Measurements from ENCODE around the gene EFNA4. TPM values are rescaled to one million over a fixed set of nuclear protein-coding genes. Genes with fewer than 3 reads are reported as not detected.

EFNA4 gene
- polyA plus RNA-seq, 2 of the 4 experiments (the other 2 are of a cell fraction), result 3.1 to 8.7 TPM

DNA sequence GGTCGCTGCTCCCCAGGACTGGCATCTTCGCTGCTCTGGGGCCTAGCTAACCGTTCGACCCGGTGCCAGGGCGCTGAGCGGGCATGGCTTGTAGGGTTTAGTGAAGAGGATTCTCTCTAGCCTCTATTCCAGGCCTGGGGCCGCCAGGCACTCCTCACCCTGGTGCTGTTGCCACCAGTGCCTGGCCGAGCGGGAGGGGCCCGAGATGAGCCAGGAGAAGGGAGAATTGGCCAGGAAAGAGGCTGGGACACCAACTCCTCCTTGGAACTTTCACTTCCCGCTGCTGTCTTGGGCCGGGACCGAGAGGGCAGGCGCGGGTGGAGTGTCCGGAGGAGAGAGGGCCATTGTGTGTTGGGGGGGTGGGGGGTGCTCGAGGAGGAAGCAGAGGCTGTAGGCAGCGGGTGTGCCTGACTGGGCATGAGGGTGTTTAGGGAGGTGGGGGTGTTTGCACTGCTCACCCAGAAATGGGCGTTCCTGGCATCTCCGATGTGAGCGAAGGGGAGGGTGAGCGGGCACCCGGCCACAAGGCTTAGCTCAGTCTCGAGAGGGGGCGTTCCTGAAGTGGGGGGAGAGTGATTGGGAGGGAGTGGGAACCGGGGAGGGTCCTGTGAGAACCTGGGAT lies 11.7 kb upstream of the EFNA4 start:
- POLR2A ChIA-PET, result interaction anchor here (1.3 kb wide), 1 partner anchor 13 kb away, joined by 3 read pairs; no protein-coding TSS in a partner anchor
- DNase-seq (ENCODE audit: low read depth in 1 of 2, low spot score in 1 of 2), result peak in 1 of 2 experiments; percentile 61
- peak overlapping the region; percentile 94 for H3K4me3 ChIP-seq
- no peak for FAIRE-seq
- peak; percentile 45 to 55 for ATAC-seq
- under 1% methylated on average over 14 of the region's 27 CpGs for WGBS (ENCODE audit: missing lambda C conversion rate)
- H3K4me2 ChIP-seq, result peak overlapping the region; percentile 97
- no peaks in the 10 kb centered on the region for H3K9me3 ChIP-seq
- peaks cover 22% of the 10 kb centered on the region for H3K4me1 ChIP-seq
- H3K27ac ChIP-seq, result peak overlapping the region; percentile 93 to 94
- CTCF ChIA-PET, result interaction anchor here (1.1 to 27.3 kb wide), 8 partner anchors 9 to 572 kb away, joined by 3 to 350 read pairs (median 4); partner anchors contain the start of genes EFNA3 and EFNA4
- TF ChIP-seq SMC3 (IDR thresholded peaks at IDR 0.05), result no peak
- TF ChIP-seq MAFK (IDR thresholded peaks at IDR 0.05; ENCODE audit: partially characterized antibody), result no peak
- TF ChIP-seq ZSCAN20 (CRISPR knock-in tag; IDR thresholded peaks at IDR 0.05), result no peak

DNA sequence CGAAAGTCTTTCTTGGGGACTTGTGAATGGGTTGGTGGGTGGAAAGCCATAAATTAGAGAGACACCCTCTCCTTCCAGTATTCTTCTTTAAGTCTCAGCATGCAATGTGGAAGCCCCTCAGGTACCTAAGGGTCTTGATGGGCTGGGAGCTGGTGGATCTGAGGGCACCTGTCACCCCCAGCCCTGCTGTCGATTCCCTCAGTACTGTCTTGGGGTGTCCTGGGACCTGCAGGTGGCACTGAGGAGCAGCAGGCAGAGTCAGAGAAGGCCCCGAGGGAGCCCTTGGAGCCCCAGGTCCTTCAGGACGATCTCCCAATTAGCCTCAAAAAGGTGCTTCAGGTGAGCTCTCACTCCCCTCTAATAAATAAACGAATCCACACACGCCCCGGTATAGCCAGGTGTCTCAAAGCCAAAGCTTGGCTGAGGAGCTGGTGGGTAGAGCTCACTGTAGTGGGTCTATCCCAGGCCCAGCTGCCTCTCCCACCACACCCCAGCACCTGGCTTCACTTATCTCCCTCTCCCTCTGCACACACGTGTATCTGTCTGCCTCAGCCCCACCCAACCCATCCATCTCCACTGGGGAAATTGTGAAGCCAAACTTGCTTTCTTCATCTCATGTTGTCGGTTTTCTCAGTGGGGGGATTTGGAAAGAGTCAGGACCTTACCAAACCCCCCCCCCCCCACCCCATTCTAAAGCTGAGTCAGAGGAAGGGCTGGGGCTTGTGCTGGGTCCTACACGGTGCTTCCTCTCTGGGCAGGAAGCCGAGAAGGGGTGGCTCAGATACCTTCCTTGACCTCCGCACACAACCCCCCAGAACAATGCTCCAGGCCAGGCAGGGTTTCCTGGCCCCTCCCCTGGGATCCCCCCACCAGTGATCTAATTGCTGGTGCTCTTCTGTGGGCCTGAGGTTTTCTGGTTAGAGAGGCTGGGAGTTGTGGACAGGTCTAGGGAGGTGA lies 10.8 kb upstream of the EFNA4 start:
- Histone ChIP-seq H3K4me3 (peak overlapping the region; percentile 94), H3K27ac (peak overlapping the region; percentile 93 to 94; a peak in 5 of 6 replicates), H3K4me2 (peak overlapping the region; percentile 97), H3K4me1 (peaks cover 22% of the 10 kb centered on the region), H3K9me3 (no peaks in the 10 kb centered on the region)
- CTCF ChIA-PET, result interaction anchor here (1.2 to 27.3 kb wide), 7 partner anchors 9 to 573 kb away, joined by 3 to 350 read pairs (median 4); partner anchors contain the start of genes EFNA3 and EFNA4
- DNase-seq (ENCODE audit: low read depth in 1 of 2, low spot score in 1 of 2) (peak; percentile 29 to 76), ATAC-seq (peak; percentile 41 to 52; a peak in 4 of 6 replicates), FAIRE-seq (no peak)
- POLR2A ChIA-PET, result interaction anchor here (0.6 to 1.2 kb wide), 2 partner anchors 24 to 60 kb away, joined by 3 to 5 read pairs; partner anchors contain the start of gene LENEP
- 53% methylated on average over 11 of the region's 12 CpGs for WGBS (ENCODE audit: missing lambda C conversion rate)
- TF ChIP-seq ZSCAN20 (CRISPR knock-in tag; IDR thresholded peaks at IDR 0.05) (no peak), POLR2A (IDR thresholded peaks at IDR 0.05; ENCODE audit: low read length) (no peak), PBX3 (IDR thresholded peaks at IDR 0.05) (no peak), ATOH8 (CRISPR knock-in tag; IDR thresholded peaks at IDR 0.05; ENCODE audit: low read depth) (no peak), EHF (CRISPR knock-in tag; IDR thresholded peaks at IDR 0.05) (no peak), RAD21 (conservative IDR thresholded peaks at IDR 0.05 in 1 of 2, IDR thresholded peaks at IDR 0.05 in 1 of 2) (peak in 1 of 2 experiments; percentile 18; a peak in 1 of 5 replicates), RCOR1 (IDR thresholded peaks at IDR 0.05; ENCODE audit: low read depth, low read length) (no peak), BHLHE40 (IDR thresholded peaks at IDR 0.05; ENCODE audit: low read depth, low read length) (no peak), HOXB5 (CRISPR knock-in tag; IDR thresholded peaks at IDR 0.05) (no peak), FOXS1 (CRISPR knock-in tag; IDR thresholded peaks at IDR 0.05) (no peak), CTCF (IDR thresholded peaks at IDR 0.05) (peak; percentile 40), CEBPB (IDR thresholded peaks at IDR 0.05) (no peak), ZC3H11A (IDR thresholded peaks at IDR 0.05) (no peak), RARB (CRISPR knock-in tag; IDR thresholded peaks at IDR 0.05) (no peak), CBX8 (IDR thresholded peaks at IDR 0.05) (no peak), PHF8 (IDR thresholded peaks at IDR 0.05; ENCODE audit: borderline replicate concordance, low read depth) (no peak), NPAS2 (CRISPR knock-in tag; IDR thresholded peaks at IDR 0.05; ENCODE audit: borderline replicate concordance) (no peak), SMC3 (IDR thresholded peaks at IDR 0.05) (peak; percentile 29; the same call in 1 of the 3 replicates), HOXA7 (CRISPR knock-in tag; IDR thresholded peaks at IDR 0.05) (no peak), ZNF302 (CRISPR knock-in tag; IDR thresholded peaks at IDR 0.05) (no peak), BCL3 (IDR thresholded peaks at IDR 0.05) (no peak), USF2 (IDR thresholded peaks at IDR 0.05) (no peak)
- TF ChIP-seq, protein P1, sequence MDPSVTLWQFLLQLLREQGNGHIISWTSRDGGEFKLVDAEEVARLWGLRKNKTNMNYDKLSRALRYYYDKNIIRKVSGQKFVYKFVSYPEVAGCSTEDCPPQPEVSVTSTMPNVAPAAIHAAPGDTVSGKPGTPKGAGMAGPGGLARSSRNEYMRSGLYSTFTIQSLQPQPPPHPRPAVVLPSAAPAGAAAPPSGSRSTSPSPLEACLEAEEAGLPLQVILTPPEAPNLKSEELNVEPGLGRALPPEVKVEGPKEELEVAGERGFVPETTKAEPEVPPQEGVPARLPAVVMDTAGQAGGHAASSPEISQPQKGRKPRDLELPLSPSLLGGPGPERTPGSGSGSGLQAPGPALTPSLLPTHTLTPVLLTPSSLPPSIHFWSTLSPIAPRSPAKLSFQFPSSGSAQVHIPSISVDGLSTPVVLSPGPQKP (IDR thresholded peaks at IDR 0.05; ENCODE audit: low read depth, low read length), result no peak

Measured in A549 (cell line).